Retinal pigment epithelial cell (primary cell): ENCODE measurements around the gene ADA.

ENCODE experiments used
- DNase-seq: peaks from one replicate; pipeline ENCODE4 v3.0.0-alpha.2; 2010; ENCODE audit warnings: low read depth
- H3K4me3 ChIP-seq: 2 replicates; pipeline ENCODE4 v1.5.1; 2011; ENCODE audit warnings: mild to moderate bottlenecking, low read length, control low read depth, moderate library complexity
- CTCF ChIP-seq: conservative IDR thresholded peaks from 2 replicates; pipeline ENCODE4 v1.5.1; 2011; ENCODE audit warnings: low read depth, low read length, control low read depth, inconsistent platforms

The ADA gene

GRCh38 chr20:44579313-44580081, 72.0 kb downstream of the ADA start:
- no peak overlapping the region for H3K4me3 ChIP-seq

DNA sequence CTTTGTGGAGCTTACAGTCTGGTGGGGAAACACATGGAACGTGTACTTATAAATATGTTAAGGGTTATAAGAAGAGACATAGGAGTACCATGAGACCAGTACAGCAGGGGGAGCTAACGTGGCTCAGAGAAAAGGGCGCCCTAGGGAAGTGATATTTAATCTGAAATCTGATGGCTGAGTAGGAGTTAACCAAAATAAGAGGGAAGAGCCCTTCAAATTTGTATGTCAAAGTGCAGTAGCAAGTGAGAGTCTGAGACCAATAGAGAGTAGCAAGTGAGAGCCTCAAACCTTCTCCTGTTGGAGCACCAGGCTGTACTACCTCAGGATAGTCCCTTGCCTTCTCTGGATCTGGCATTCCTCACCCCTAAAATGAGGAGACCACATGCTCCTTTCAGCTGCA, 75.2 kb downstream of the ADA start:
- no peak for DNase-seq

More at GRCh38 chr20:44579313-44580081, 72.0 kb downstream of the ADA start:
- DNase-seq: no peak
- no peak for TF ChIP-seq CTCF

DNA sequence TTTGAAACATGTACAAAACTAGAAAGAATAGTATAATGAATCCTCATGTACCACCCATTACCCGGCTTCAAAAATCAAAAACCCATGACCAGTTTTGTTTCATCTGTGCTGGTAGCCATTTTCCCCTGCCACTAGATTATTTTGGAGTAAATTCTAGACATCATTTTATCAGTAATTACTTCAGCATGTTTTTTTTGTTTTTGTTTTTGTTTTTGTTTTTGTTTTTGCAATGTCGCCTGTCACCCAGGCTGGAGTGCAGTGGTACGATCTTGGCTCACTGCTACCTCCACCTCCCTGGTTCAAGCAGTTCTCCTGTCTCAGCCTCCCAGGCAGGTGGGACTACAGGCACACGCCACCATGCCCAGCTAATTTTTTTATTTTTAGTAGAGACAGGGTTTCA, 77.1 kb downstream of the ADA start:
- TF ChIP-seq CTCF: no peak
- no peak overlapping the region for H3K4me3 ChIP-seq
- DNase-seq: no peak

More for the DNA sequence above, 75.2 kb downstream of the ADA start:
- peak; percentile 50 for TF ChIP-seq CTCF
- no peak overlapping the region for H3K4me3 ChIP-seq

DNA sequence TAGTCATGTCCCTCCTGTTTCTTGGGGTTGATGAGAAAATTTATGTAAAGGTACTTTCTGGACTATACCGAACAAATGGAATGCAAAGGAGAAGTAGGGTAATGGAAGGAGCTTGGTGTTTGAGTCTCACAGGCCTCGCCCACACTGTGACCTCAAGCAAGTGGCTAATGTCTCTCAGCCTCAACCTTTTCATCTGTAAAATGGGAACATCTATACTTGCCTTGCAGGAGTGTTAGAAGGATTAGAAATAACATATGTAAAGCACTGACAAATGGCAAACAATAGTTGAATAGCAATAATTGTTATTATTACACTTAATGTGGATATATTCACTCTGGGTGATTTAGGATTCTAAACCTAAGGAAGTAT, 78.0 kb downstream of the ADA start:
- H3K4me3 ChIP-seq: no peak overlapping the region
- DNase-seq: no peak

DNA sequence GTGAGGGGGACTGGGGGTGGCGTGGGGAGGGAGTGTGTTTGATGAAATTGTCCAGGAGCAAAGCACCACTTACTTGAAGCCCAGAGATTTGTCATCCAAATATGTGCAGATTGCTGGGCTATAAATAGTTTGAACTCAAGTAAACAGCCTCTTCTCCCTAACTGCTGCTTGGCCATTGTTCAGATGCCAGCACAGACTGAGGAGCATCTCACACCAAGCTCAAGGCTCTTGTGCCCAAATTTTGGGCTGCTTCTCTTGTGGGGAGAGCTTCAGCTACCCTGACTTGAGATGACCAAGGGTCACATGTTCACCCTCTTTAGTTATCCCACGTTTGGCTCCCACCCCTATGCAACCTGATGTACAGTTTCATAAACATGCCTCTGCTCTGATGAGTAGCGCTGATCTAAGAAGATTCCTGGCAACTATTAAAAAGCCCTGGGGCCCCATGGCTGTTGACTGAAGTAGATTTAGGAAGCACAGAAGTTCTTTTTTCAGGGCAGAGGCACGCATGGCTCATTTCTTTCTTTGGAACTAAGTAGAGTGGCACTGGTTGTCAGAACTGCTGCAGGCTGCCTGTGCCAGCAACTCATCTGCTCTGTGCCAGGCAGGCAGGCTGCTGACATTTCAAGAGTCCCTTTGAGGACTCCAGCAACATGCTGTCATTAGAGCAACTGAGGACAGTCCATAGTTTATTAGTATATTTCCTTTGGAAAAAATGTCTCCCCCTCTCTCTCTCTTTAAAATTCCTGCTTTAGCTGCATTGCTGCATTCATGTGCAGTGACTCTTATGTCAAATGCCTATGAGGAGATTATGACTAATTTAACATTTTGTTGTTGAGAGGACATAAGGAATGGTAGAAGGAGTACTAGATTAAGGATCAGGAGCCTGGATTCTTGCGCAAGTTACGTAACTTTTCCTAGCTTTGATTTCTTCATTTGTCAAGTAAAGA, 78.7 kb downstream of the ADA start:
- peak; percentile 85 for DNase-seq
- H3K4me3 ChIP-seq: peak overlapping the region; percentile 32
- TF ChIP-seq CTCF: no peak

More for the DNA sequence above, 78.0 kb downstream of the ADA start:
- TF ChIP-seq CTCF: no peak

DNA sequence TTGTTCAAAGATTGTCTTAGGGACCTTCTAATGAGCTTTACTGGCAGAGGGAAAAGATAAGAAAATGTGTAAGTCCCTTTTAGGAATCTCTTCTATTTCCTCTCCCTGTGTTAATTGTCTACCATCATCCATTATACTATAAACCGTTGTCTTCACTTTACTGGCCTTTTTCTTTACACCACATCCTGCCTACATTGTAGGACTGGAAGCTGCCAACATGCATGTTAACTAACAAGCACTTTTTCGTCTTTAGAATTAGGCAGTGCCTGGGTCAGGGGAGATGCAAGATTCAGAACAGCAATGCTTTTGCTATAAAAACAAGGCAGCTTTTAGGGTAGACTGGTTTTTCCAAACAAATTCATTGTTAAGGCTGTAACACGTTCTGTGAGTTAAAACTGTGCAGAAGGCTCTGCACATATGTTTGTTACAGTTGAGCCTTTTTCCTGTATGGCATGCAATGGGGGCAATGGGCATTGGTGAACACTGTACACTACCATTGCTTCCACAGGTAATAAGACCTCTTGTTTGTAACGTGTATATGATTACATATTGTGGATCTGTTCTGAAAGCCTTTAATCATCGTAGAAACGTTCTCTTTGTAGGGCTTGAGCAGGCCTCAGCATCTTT, 80.0 kb downstream of the ADA start:
- no peak for DNase-seq
- H3K4me3 ChIP-seq: no peak overlapping the region
- TF ChIP-seq CTCF: no peak
